ENCODE data around the gene USH1G.
"Not testable (repeated sequence)": the region's sequence is repeated elsewhere in the genome, so short reads cannot be mapped to it uniquely, and the experiment has no call there.

USH1G gene

DNA sequence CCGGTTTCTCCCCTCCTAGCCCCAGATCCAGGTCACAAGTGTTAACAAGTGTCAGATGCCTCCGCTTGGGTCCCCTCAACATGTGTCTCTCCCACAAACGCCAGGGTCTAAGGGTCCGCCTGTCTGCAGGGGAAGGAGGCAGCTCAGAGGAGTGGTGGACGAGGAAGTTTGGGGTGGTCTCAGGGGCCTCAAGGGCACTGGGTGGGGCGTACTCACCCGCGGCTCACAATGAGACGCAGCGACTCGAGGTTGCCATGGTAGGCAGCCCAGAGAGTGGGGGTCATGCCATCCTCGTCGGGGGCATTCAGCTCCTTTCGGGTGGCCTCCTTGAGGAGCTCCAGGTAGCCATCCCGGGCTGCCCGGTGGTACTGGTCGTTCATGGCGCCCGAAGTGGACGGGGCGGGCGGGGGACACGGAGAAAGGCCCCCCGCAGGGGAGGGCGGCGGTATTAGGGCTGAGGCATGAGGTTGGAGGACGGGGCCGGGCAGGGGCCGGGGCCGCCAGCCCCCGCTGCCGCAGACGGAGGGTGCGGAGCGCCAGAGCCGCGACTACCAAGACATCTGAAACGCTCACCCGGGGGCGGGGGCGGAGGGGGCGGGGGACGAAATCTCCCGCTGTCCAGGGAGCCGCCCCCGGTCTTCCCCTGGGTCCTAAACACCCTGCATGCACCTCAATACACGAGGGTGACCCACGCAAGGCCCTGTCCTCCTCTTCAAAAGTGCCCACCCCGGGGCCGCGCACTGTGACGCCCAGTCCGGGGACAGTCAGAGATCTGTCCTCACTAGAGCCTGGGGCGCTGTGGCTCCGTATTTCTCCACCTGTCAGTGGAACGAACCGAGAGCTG is at the start of gene USH1G:
USH1G (minus strand) TSS at position 562 of the 844 bp plus-strand sequence; CDS start at position 380, 182 bp downstream.
- DNase-seq: no peak

DNA sequence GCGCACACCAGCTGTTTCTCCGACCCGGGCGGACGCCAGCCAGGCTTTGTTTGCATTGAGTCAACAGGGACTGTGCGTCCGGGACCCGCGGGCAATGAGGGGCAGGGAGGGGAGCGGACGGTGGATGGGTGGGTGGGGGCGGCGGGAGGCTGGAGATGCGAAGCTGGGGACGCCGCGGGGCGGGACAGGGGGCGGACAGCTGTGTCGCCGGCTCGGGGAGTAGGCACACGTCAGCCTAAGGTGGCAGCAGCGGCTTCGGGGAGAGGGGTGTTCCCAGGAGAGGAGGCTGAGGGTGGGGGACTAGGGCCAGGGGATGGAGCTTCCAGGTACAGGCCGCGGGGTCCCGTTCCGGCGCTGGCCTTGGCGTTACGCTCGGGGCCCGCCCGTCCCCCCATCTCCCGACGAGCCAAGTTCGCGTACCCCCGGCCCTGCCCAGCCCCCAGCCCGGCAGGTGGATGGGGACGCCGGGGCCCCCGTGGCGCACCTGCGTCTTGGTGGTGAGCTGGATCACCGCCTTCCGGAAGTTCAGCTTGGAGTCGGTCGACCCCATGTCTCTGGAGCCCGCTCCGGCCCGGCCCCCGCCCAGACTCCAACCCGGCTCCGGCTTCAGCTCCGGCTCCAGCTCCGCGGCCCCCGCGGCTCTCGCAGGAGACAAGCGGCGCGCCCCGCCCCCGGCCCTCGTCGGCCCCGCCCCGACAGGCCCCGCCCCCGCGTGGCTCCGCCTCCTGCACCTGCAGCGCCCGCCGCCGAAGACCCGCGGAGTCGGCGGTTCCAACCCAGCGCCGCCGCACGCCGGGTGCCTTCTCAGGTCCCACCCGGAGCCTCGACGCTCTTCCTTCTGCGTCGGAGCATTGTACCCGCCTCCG is 49.3 kb upstream of the USH1G start, which contains the start of gene HID1:
HID1 (minus strand) TSS at position 653 of the 866 bp plus-strand sequence; CDS start at position 550, 103 bp downstream.
- DNase-seq: peak; percentile 78

- no peak for DNase-seq
Observed at GRCh38 chr17:74971842-74972106, 48.7 kb upstream of the USH1G start.

GRCh38 chr17:74971069-74971841 is 48.2 kb upstream of the USH1G start:
- no peak for DNase-seq

GRCh38 chr17:74970395-74970794 is 47.3 kb upstream of the USH1G start:
- no peak for DNase-seq

GRCh38 chr17:74969501-74969900 is 46.4 kb upstream of the USH1G start:
- DNase-seq: not testable (repeated sequence)

GRCh38 chr17:74968361-74968780 is 45.3 kb upstream of the USH1G start:
- DNase-seq: no peak

- DNase-seq: no peak
Observed at GRCh38 chr17:74964988-74965622, 42.0 kb upstream of the USH1G start.

DNA sequence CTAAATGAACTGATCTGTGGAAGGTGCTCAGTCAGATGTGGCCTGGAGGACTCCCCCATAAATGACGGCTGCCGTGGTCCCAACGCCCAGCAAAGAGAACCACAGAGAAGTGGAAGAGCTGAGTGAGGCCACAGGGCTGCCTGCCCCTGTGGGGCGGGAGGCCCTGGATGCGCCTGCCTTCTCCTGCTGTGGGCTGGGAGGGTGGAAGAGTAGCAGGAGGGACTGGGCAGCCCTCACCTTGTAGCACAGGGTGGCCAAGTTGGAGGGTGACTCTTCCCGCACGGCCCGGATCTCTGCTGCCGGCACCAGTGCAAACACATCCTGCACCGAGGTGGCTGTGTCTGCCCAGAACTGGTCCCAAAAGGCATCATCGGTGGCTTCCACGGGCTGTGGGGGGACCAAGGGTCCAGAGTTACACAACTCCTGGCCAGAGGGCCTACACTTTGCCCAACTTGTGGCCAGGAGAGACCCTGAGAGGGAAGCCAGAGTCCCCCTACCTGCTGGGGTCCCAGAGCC is 41.2 kb upstream of the USH1G start:
- DNase-seq: no peak

DNA sequence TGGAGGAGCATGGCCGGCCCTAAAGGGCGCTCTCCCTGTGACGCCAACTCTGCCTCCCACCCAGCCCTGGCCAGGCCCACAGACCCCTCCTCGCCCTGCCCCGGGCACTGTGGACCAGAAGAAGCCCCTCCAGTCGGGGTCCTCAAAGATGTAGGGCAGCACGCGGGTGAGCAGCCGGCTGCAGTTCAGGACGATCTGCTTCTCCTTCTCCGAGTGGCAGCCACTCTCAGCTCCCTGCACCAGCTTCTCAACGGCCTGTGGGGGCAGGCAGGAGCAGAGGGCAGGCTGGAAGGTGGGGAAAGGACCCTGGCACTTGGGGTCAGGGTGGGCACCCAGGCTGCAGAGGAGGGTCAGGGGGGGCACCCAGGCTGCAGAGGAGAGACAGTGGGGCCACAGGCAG is 40.6 kb upstream of the USH1G start:
- no peak for DNase-seq

GRCh38 chr17:74962622-74963394 is 39.8 kb upstream of the USH1G start:
- no peak for DNase-seq

DNA sequence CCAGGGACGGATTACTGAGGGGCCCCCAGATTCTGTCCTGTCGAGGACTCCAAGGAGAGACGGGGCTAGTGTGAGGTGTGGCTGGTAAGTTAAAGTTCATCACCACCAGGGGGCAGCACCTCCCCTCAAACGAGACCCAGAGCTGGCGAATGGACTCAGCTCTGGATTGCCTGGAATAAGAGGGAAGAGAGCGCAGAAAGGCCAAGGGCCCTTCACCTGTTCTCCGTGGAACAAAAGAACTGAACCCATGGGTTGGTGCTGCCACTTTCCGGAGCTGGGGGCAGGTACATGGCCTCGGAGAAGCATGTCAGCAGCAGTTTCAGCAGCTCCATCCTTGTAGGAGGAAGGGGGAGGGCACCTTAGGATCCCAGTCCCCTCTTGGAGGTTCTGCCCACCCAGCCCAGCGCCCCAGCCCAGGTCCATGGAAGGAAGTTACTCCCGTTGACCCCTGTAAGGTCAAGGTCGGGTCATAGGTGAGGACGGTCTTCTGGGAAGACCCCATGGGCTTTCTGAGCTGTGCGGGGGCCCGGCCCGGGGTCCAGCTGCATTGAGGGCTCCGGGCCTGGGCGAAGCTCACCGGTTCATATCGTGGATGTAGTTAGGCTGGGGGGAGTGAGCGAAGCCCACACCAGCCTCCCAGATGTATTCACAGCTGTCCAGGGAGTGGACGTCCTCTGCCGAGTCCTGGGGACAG is 38.7 kb upstream of the USH1G start:
- DNase-seq: peak; percentile 76

- DNase-seq: peak; percentile 40
Observed at GRCh38 chr17:74960570-74961342, 37.7 kb upstream of the USH1G start.

DNA sequence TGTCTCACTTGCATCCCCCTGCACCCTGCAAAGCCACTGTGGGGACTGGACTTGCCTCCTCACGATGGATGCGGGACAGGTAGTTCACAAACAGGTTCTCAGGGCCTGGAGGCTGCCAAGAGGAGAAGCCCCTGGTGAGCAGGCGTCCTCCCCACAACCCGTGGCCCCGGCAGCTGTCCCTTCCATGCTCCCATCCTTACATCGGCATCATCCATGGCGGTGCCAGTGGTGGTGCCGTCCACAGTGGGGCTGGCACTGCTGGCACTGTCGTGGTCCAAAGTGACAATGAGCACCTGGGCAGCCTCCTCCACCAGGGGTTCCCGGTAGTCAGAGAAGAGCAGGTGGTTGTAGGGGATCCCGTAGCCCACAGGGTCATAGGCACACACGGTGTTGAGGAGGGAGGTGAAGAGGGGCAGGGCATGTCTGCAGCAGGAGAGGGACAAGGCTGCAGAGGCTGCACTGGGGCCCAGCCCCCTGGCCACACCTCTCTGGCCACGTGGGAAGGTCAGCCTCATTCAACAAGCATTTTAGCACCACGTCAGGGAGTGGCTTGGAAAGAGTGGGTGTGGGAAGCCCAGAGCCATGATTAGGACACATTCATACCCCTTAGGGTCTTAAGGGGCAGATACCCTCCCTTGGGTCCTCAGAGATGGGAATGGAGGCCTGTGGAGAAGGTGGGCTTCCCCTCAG is 36.9 kb upstream of the USH1G start:
- DNase-seq: no peak

- DNase-seq: peak; percentile 62
Observed at GRCh38 chr17:74957935-74958740, 35.1 kb upstream of the USH1G start.

GRCh38 chr17:74956093-74956492 is 33.0 kb upstream of the USH1G start:
- no peak for DNase-seq

GRCh38 chr17:74954665-74955421 is 31.8 kb upstream of the USH1G start:
- no peak for DNase-seq

- DNase-seq: no peak
Observed at GRCh38 chr17:74954115-74954514, 31.1 kb upstream of the USH1G start.
